ENCODE results near the gene NCAPH2.

NCAPH2 gene

GRCh38 chr22:50483556-50483955, 24.5 kb upstream of the NCAPH2 start:
- no peak overlapping the region for H2AFZ ChIP-seq (ENCODE audit: low read depth, low read length)
- no peaks in the 10 kb centered on the region for H4K20me1 ChIP-seq (ENCODE audit: insufficient read depth, low read length)
- no peak overlapping the region for H3K9ac ChIP-seq (ENCODE audit: low read length)
- no peaks in the 10 kb centered on the region for H3K36me3 ChIP-seq (replicated peaks; ENCODE audit: low read depth, low read length)
- no peak overlapping the region for H3K27ac ChIP-seq (ENCODE audit: low read length)
- peaks cover 6% of the 10 kb centered on the region; the same call in 1 of the 2 replicates for H3K4me1 ChIP-seq (ENCODE audit: low read length)
- H3K4me3 ChIP-seq (ENCODE audit: low read length), result no peak overlapping the region
- no peaks in the 10 kb centered on the region for H3K79me2 ChIP-seq (ENCODE audit: low read length)
- TF ChIP-seq CTCF (IDR thresholded peaks at IDR 0.05; ENCODE audit: low read depth, low read length) (no peak), EZH2phosphoT487 (IDR thresholded peaks at IDR 0.05; ENCODE audit: low read depth) (no peak)
- no peaks in the 10 kb centered on the region for H3K27me3 ChIP-seq (ENCODE audit: low read depth, low read length)
- no peaks in the 10 kb centered on the region for H3K9me3 ChIP-seq (ENCODE audit: insufficient read depth, low read length)
- H3K4me2 ChIP-seq (ENCODE audit: low read length), result no peak overlapping the region

GRCh38 chr22:50483977-50484853, 23.8 kb upstream of the NCAPH2 start:
- Histone ChIP-seq H3K27ac (ENCODE audit: low read length) (no peak overlapping the region), H3K4me1 (ENCODE audit: low read length) (peaks cover 6% of the 10 kb centered on the region; the same call in 1 of the 2 replicates), H3K27me3 (ENCODE audit: low read depth, low read length) (no peaks in the 10 kb centered on the region), H3K4me2 (ENCODE audit: low read length) (no peak overlapping the region), H3K4me3 (ENCODE audit: low read length) (no peak overlapping the region), H3K36me3 (replicated peaks; ENCODE audit: low read depth, low read length) (no peaks in the 10 kb centered on the region), H3K9ac (ENCODE audit: low read length) (no peak overlapping the region), H3K9me3 (ENCODE audit: insufficient read depth, low read length) (no peaks in the 10 kb centered on the region), H4K20me1 (ENCODE audit: insufficient read depth, low read length) (no peaks in the 10 kb centered on the region), H2AFZ (ENCODE audit: low read depth, low read length) (no peak overlapping the region), H3K79me2 (ENCODE audit: low read length) (no peaks in the 10 kb centered on the region)
- TF ChIP-seq CTCF (IDR thresholded peaks at IDR 0.05; ENCODE audit: low read depth, low read length), result no peak

DNA sequence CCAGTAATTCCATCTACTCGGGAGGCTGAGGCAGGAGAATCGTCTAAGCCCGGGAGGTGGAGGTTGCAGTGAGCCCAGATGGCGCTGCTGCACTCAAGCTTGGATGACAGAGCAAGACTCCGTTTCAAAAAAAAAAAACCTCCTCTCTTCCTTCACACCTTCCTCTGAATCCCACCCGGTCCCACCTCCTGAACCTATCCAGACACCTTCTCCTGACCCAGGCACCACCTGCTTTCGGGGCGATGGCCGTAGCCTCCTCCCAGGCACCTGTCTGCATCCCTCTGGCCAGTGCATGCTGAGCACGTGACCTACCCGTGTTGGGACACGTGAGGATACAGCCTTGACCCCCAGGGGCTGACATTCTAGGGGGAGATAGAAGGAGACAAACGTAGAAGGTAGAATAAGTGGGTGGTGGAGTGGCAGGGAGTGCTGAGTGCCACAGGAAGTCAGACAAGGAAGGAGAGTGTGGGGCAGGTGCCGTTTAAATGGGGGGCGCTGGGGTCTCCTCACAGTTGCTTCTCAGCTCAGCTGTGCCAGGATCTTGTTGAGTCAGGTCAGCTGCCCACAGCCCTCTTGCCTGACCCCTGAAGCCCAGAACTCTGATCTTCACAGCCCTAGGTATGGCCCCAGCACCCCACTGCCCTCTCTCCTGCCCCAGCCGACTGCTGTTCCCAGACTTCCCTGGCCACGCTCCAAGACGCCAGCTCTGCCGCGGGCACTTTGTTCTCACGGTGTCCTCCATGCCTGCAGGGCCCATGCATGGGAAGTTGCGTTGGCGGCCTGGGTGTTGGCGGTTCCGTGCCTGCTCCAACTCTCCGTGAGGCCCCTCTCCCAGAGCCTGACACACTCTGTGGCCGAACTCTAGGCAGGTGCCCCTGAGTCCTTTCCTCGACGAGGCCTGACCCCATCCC, 22.5 kb upstream of the NCAPH2 start:
- H3K4me1 ChIP-seq (ENCODE audit: low read length), result peaks cover 6% of the 10 kb centered on the region; the same call in 1 of the 2 replicates
- no peaks in the 10 kb centered on the region for H3K9me3 ChIP-seq (ENCODE audit: insufficient read depth, low read length)
- no peaks in the 10 kb centered on the region for H3K27me3 ChIP-seq (ENCODE audit: low read depth, low read length)
- H3K36me3 ChIP-seq (replicated peaks; ENCODE audit: low read depth, low read length), result no peaks in the 10 kb centered on the region
- no peak overlapping the region for H3K4me3 ChIP-seq (ENCODE audit: low read length)
- no peak overlapping the region for H3K27ac ChIP-seq (ENCODE audit: low read length)
- no peak overlapping the region for H3K4me2 ChIP-seq (ENCODE audit: low read length)
- H2AFZ ChIP-seq (ENCODE audit: low read depth, low read length), result no peak overlapping the region
- H3K79me2 ChIP-seq (ENCODE audit: low read length), result no peaks in the 10 kb centered on the region
- no peaks in the 10 kb centered on the region for H4K20me1 ChIP-seq (ENCODE audit: insufficient read depth, low read length)
- TF ChIP-seq EZH2phosphoT487 (IDR thresholded peaks at IDR 0.05; ENCODE audit: low read depth) (no peak), CTCF (IDR thresholded peaks at IDR 0.05; ENCODE audit: low read depth, low read length) (no peak)
- H3K9ac ChIP-seq (ENCODE audit: low read length), result no peak overlapping the region
